GM19438 (cell line): ENCODE data around the gene FKBP9.
"Not testable (repeated sequence)": the region's sequence is repeated elsewhere in the genome, so short reads cannot be mapped to it uniquely, and the experiment has no call there.

Experiments used
- ATAC-seq: cut with Tn5 transposase; IDR thresholded peaks from one replicate; pipeline ENCODE4 v1.9.1; 2021; ENCODE audit warnings: low read depth; ENCODE audit not compliant: unreplicated experiment

Gene FKBP9

DNA sequence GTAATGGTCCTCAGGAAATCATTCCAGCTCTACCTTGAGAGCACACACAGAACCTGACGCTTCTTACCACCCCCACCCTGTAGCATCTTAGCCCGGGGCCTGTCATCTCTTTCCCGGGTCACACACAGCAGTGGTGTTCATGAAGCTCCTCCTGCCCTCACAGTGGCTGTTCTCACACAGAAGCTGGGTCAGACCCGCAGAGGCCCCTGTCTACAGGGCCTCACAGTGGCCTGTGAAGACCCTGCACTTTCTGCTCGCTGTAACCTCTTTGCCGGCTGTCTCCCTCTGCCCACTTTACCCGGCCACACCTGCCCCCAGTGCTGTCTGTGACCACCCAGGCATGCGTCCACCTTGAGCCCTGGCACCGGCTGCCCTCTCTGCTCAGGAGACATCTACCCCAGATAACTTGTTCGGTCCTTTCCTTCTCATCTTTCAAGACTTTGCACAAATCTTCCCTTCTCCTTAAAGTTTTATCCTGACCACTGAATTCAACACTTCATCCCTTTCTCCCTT, 46.9 kb downstream of the FKBP9 start:
- ATAC-seq: not testable (repeated sequence)

DNA sequence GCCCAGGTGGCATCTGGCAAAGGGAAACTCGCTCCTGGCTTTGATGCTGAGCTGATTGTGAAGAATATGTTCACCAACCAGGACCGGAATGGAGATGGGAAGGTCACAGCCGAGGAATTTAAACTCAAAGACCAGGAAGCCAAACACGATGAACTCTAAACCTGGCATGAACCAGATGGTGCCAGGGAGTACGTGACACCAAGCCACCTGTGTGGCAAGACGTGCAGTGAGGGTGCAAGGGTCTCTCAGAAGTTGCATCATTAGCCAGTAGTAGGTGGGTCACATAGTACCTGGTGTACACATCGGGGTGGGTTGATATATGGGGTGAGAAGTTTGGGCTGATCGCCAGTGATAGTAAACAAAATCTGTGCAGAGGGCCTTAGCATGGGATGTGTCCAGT, 48.0 kb downstream of the FKBP9 start:
- not testable (repeated sequence) for ATAC-seq

DNA sequence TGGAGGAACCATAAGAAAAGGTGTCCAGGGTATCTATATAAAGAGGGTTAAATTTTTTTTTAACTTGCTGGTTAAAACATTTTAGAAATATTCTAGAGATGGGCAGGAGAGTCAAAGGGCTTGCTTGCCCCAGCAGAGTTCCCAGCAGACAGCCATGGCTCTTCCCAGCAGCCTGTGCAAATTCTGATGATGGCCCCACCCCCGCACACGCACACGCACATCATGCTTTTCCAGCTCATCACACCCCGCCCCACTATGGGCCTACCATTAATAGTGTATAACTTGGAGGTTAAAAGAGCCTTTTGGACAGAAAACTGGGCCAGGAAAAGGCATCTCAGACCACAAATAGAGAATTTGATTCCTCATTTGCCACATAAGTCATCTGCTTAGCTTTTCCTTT, 48.5 kb downstream of the FKBP9 start:
- ATAC-seq: not testable (repeated sequence)

DNA sequence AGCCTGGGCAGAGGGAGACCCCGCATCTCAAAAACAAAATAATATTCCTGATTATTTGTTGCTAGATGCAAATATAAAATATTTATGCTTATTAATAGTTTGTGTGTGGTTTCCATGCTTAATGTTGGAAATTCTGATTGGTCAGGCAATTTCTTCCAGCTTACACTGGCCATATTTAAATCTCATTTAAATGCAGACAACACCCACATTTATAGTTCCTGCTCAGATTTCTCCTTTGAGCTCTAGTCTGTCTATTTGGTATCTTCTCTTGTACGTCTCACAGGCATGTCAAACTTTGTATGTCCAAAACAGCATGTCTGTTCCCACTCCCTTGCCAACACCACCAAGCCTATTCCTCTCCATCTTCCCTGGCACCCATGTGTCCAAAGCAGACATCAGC, 52.5 kb downstream of the FKBP9 start:
- no peak for ATAC-seq

DNA sequence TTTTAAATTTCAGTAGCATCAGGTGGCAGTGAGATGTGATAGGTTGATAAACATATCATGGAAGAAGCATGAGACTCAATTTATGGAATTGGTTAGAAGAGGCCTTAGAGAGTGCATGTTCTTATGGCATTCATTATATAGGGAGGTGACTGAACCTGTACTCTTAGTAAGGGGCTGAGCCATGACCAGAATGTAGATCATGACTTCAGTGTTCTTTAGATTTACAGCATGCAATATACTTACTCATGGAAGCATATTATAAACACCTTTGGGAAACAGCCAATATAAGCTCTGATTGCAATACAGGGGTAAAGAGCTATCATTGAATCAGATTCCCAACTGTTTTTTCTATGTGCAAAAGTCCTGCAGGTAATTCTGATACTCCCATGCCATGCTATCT, 55.1 kb downstream of the FKBP9 start:
- ATAC-seq: no peak

DNA sequence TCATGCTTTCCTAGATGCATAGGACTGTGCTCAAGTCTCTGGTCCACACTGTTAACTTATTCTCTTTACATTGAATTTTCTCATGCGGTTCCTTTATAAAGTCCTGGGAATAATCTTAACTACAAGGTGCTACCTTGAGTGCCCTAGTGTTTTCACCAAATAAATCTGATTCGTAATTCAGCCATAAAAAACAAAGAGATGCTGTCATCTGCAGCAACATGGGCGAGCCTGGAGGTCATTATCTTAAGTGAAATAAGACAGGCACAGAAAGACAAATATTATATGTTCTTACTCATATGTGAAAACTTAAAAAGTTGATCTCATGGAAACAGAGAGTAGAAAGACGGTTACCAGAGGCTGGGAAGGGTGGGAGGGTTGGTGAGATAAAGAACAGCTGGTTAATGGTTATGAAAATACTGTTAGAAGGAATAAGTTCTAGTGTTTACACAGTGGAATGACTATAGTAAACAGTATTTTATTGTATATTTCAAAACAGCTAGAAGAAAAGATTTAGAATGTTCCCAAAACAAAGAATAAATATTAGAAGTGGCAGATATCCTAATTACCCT, 67.0 kb downstream of the FKBP9 start:
- ATAC-seq: no peak

DNA sequence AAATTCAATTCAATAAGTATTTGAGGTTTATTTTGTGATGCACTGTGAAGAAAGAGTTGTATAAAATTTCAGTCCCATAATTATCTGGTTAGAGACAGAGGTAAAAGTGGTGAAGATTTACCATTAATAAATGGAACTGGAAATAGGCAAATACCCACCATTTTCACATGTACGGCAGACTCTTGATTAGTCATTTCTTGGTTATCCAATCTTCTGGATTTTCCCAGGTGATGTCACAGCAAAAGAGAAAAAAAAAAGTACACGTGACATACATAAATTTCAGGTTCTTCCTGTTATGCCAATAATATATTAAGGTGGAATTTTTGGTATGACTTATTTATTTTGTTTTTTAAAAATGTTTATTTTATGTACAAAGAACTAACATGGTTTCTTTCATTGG, 78.5 kb downstream of the FKBP9 start:
- no peak for ATAC-seq

DNA sequence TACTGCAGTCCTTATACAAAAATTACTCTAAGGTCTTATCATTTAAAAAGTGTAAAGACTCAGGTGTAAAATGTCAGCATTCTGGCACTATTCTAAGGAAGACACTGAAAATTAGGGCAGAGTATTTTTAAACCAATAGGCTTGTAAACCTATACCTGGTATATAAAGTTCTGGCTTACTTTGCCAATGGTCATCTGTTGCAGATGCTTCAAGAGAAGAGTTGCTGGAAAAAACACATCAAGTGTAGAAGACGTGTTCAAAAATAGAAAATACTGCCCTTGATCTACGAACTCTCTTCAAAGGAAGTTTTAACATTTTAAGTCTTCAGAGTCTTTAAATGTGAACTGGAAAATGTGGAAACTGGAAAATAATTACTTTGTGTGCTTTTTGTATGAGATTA, 81.4 kb downstream of the FKBP9 start:
- ATAC-seq: no peak

DNA sequence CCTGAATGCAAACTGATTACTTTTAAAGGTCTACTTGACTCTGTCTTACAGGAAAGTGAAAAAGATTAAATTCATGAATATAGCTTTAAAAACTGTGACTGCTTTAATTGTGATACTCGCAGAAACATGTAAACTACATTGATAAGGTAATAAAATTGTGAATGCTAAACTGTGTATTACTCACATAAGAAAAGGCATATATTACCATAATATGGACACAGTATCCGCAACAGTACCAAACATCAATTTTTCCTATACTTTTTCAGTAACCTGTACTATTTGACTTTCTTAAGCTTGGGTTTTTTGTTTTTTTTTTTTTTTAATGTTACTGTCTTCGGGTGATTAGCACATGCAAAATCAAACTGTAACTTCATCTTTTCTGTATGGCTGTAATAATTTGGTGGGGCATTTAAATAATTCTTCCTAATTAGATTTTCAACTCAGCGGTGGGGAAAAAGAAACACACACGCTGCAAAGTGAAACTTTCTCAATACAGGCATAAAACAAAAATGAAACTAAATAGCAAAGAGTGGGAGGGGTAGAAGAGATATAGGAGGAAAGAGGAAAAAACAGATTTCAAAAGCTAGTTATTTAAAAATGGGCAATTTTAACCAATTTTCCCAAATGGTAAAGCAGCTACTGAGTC, 82.1 kb downstream of the FKBP9 start:
- peak; percentile 37 for ATAC-seq

DNA sequence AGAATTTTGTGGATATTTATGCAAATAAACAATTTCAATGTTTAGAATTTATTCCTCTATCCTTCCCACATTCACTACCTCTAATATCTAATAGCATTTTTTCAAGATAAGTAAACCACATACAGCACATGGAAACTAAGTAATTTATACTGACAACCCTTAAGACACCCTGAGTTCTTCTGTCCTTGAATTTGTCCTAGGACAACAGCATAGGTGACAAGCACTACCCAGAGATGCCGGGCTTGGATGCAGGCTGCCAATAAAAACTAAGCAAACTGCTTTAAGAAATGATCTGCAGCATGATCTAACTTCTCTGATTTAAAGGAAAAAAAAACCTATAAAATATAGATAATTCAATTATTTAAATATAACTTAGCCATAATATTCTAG, 82.7 kb downstream of the FKBP9 start:
- ATAC-seq: no peak

DNA sequence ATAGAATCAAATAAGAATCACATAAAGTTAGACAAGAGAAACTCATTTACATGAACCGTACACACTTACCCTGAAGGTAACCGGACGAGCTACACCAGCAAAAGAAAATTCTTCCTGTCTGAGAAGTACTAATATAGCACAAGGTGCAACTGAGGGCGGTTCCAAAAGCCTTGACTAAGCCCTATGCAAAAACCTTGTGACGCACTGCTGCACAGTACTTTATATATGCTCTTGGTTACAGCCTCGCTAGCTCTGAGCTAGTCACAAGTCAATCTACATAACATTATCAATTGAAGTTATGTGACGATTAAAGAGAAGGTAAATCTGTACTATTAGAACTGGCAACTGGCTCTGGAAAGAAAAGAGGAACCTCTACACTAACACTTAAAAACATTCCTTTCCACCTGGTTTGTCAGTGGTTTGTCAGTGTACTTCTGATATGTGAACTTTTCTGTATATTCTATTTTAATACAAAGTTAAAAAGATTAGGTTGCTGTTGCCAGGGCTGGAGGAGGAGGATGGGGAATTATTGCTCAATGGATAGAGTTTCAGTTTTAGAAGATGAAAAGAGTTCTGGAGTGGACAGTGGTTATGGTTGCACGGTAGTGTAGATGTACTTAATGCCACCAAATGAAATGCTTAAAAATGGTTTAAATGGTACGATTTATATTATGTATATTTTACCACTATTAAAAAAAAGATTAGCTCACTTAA, 83.7 kb downstream of the FKBP9 start:
- ATAC-seq: peak; percentile 96

DNA sequence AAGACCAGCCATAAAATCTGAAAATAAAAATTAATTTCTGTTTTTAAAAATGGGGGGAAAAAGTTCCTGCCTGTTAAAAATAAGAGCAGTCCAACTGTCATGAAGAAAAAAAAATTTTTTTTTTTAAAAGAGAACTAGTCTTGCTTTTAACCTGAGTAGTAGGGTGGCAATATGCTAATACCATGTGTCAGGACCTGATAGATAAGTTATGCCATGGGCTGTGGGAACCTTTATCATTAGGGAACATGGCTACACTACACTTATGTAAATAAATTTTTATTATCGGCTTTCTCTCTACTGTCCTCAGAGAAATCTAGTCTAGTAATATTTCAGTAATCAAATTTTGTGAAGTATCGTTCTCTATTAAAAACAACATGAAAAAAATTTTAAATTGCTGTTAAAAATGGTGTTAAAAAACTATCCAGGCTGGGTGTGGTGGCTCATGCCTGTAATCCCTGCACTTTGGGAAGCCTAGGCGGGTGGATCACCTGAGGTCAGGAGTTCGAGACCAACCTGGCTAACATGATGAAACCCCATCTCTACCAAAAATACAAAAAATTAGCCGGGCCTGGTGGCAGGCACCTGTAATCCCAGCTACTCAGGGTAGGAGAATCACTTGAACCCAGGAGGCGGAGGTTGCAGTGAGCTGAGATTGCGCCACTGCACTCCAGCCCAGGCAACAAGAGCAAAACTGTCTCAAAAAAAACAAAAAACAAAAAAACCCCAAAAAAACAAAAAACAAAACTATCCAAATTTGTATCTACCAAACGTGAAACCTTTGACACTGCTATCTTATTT, 84.6 kb downstream of the FKBP9 start:
- no peak for ATAC-seq

DNA sequence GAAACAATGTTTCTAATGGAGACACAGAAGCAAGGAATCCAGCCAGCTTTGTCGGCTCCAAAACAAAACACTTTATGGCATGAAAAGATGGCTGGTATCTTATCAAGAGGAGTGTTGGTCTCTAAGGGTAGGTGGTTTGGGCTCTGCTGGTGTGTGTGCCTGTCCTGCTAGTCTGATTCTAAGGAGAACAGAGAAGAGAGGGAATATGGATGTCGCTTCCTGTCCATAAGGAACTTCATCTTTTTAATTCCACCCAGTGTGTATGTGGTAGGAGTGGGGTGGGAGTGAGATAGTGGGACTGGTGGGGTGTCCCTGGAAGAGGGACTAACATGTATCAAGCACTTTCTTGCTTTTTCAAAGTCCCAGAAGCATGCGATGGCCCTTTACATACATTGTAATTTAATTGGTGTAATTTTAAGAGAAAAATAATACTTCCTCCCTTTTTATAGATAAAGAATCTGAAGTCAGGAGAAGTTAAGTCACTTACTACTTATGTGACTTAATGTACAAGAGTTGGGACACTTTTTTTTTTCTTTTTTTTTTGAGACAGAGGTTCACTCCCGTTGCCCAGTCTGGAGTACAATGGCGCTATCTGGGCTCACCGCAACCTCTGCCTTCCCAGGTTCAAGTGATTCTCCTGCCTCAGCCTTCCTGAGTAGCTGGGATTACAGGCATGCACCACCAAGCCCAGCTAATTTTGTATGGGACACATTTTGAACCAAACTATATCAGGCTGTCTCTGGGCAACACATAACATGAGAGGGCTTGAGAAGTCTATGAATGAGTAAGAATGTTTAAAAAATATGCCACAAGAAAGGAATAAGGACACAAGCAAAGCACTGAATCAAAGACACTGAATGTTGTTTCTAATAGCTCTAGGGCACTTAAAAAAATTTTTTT, 86.5 kb downstream of the FKBP9 start:
- no peak for ATAC-seq

DNA sequence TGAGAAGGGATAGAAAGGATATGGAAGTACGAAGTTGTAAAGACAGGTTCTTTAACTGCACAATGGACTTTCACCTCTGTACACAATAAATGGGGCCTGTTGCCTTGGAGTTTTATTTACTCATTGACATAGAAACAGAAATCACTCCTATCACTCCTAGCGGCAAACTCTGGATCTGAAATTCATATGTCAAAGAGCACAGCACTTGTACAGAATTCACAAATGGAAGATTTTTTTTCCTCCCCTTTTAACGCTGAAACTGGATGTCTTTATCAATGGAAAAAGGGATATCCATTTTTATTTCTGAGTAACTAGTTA, 87.1 kb downstream of the FKBP9 start:
- no peak for ATAC-seq

DNA sequence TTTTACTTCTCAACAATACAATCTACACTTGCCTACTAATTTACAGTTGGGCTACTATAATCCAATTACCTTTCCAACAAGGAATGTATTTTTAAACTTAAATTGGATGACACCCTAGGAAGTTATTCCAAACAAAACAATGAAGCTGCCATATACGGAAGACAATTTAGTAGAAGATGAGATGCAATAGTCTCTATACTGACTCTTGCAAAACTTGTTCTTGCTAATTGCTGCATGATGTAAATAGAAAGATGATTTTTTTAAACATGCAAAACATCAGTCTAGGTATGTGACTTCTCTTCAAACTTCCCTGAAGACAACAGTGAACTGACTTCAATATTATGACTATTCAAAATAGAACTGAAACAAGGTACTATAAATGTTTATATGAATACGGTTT, 87.7 kb downstream of the FKBP9 start:
- ATAC-seq: no peak

DNA sequence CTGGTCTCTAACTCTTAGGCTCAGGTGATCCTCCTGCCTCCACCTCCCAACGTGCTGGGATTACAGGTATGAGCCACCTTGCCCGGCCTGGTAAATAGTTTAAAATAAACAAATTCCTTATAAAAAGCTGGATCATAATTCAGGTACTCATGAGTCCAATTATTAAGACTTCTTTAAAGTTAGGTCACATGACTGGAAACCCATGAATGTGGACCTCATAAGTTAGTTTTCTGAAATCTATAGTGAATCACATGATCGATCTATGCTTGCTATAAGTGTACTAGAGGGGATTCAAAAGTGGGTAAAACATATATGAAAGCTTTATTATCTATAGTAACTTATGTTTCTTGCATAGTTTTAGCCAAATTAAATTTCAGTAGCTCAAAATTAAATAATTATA, 91.0 kb downstream of the FKBP9 start:
- ATAC-seq: no peak

DNA sequence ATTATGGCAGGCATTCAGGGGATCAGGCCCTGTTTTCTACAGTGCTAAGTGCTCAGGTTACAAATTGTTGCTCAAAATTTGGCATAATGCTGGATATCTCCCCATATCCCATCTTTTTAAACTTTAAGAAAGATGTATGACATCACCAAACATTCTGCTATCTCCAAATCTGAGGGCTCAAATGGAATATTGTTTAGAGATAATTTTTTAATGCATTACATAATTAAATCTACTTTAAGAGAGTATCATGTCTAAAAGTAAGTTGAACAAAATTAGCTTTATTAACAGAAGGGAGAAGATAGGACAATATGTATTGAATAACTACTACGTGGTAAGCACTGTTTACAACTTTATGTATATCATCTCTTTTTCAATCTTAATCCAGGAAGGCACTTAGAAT, 91.5 kb downstream of the FKBP9 start:
- no peak for ATAC-seq

DNA sequence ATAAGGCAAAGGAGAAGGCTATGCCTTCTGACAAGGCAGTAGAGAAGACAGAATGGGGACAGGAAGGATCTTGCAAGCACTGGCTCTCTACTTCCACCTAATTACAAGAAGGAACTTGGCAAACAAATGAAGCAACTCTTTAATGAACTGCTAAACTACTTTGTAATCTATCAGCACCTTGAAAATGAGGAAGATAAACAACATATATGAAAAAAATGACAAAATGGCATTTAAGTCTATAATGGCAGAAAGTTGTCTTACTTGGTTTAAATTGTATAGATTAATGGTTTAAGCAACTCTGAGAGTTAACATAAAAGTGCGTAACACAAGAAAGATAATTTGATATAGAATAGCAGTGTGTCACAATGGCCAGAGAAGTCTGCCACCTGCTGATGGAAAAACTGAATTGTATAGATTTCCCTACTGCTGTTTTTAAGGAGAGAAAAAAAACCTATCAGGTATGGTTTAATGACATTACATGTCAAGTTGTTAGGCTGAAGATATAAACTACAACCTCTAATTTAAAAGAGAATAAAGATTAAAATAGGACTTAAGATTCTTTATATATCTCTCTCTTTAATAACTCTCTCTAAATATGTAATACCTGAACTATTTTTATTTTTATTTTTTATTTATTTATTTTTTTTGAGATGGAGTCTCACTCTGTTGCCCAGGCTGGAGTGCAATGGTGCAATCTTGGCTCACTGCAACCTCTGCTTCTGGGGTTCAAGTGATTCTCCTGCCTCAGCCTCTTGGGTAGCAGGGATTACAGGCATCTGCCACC, 93.5 kb downstream of the FKBP9 start:
- ATAC-seq: no peak

DNA sequence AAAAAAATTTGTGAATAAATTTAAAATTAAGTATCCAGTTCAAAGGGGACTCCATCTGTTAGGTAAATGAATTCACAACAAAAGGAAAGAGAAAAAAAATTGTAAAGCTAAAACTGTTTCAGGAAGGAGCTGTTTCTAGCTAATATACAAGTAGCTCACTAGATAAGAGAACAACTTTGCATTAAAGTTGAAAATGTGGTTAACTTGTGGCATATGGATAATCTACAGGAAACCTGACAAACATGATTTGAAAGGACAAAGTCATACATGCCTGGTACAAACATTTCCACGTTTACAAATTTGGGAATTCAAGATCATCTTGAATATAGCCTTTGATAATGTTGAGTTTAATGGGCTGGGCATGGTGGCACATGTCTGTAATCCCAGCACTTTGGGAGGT, 96.5 kb downstream of the FKBP9 start:
- no peak for ATAC-seq
